Stimulated activated CD8-positive, alpha-beta memory T cell treated with anti-CD3 and anti-CD28 coated beads, Interleukin-4, amount 100 ng/mL, for 24 hours (primary cell): ENCODE results near the gene CDC42.

Experiments used
- DNase-seq: peaks from one replicate; pipeline ENCODE4 v3.0.0-alpha.2; 2020; ENCODE audit warnings: low read depth

Gene CDC42

GRCh38 chr1:22108339-22109105 is 56.0 kb downstream of the CDC42 start:
- no peak for DNase-seq

DNA sequence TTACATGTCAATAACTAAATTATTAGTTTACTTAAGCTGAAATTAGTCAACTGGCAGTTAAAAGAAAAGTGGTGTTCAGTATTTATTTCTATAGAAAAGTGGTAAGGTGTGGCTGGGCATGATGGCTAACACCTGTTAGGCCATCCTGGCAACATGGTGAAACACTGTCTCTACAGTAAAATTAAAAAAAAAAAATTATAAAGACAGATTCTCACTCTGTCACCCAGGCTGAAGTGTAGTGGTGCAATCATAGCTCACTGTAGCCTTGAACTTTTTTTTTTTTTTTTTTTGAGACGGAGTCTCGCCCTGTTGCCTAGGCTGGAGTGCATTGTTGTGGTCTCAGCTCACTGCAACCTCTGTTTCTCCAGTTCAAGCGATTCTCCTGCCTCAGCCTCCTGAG is 57.5 kb downstream of the CDC42 start:
- DNase-seq: no peak

DNA sequence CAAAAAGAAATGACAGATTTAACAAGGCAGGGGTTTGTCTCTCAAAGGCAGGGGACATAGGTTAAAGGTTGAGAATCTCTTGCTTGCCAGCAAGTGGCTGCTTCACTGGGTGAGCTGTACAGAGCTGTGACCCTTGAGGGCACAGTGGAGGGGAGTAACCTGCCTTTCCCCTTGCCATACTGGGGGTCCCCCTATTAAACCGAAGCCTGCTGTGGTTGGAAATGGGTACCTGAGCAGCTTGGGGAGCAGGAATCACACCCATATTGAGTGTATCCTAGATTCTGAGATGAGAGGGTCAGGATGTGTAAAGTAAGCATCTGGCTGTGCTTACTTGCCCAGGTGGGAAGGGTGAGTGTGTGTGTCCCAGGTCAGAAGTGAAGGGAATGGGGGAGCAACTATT is 58.6 kb downstream of the CDC42 start:
- DNase-seq: no peak

DNA sequence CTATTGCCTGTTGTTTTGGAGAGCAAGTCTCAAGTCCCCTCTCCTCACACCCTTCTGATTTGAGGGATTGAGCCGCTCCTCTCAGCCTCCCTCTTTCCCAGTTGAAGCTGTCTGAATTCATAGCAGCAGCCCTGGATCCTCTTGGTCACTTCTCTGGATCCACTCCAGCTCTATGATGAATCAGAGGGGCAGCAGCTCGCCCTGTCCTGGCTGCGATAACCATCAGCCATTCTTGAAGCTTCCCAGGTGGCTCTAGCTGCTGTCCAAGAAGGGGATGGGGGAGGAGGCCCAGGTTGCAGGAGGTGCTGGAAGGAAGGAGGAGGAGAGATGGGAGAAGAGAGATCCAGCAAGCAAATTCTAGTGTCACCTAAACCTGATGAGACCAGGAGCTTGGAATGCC is 59.1 kb downstream of the CDC42 start:
- DNase-seq: no peak

- DNase-seq: no peak
Measured at GRCh38 chr1:22112554-22112953, 60.0 kb downstream of the CDC42 start.

GRCh38 chr1:22114083-22115012 is 61.8 kb downstream of the CDC42 start:
- DNase-seq: no peak

- DNase-seq: no peak
Measured at GRCh38 chr1:22115286-22115685, 62.8 kb downstream of the CDC42 start.

DNA sequence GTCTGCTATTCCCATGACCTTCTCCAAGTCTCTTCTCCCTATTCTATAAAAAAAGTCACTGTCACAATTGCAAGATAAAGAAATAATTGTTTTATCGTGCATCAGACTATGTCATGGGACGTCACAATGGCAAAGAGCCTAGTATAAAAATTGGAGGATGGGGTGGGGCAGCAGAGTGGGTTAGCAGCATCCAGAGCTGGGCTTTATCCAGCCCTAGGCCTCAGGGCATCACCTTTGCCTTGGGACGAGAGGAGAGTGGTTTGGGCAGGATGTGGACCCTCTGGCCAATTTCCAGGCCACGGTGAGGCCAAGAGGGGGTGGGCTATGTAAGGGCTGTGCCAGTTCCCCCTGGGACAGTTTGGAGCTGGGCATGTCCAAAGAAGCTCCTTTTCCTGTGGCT is 64.7 kb downstream of the CDC42 start:
- no peak for DNase-seq

- no peak for DNase-seq
Measured at GRCh38 chr1:22117851-22118250, 65.3 kb downstream of the CDC42 start.

GRCh38 chr1:22118291-22118992 is 65.9 kb downstream of the CDC42 start:
- no peak for DNase-seq

GRCh38 chr1:22119626-22120468 is 67.3 kb downstream of the CDC42 start:
- DNase-seq: no peak

GRCh38 chr1:22120469-22120790 is 67.9 kb downstream of the CDC42 start:
- DNase-seq: no peak

DNA sequence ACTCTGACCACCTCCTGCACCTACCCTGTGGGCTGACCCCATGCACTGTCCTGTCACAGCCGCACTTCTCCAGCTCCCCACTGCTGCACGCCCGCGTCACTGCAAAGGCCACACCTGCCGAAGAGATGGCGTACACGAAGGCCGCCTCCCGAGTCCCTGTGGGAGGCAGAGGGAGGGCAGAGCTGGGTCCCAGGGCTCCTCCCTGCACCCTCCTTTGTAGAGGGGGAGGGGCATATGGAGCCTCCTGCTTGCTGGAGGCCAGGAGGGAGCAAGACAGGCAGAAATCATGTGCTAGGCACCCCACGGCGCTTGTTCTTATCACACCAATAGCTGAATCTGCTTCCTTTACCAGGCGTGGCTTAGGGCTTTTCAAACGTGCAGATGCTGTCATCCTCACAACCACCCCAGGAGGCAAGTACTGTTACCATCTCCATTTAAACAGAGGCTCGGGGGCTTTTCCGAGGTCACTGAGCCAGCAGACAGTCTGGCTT is 69.0 kb downstream of the CDC42 start:
- DNase-seq: no peak

DNA sequence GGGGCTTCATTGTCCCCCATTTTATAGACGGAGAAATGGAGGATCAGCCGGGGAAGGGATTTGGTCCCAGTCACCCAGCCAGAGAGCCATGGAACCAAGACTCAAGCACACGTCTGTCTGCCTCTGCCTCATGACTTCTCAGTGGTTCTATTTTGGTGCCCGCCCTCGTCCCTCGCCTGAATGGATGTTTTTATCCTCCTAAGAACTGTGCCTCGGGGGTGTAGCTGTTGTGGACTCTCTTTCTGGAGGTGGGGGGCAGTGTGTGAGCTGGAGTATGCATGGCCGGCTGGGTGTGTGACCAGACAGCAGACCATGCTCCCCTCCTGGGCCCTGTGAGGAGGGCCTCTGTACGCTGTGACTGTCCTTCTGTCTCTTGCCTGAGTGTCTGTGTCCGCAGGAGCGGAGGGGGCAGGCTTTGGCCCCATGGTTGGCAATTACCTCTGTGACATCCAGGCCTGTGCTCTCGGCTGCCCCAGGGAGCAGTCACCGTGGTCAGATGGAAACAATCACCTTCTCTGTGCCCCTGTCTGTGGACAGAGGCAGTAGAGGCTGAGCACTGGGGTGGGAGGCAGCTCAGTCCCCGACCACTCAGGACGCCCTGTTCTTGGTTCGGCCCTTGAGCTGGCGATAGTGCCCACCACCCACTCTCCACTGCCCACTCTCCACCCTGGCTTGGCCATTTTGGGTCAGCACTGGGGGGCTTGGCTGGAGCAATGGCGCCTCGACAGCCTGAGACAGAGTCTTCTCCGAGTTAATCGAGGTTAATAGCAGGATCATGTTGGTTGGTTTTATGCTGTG is 70.0 kb downstream of the CDC42 start:
- DNase-seq: no peak

DNA sequence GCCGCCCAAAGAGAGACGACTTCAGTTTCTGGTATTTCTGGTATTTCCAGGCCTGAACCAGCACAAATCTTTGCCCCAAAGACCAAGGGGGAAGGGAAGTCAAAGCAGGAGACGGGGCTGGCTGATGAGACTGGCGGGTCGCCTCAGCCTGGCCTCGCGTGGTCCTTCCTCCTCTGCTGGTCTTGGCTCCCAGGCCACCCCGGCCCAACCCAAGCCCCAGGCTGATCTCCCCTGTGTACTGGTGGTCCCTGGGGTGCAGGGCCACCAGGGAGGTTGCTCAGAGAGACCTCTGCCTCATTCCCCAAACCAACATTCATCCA is 70.5 kb downstream of the CDC42 start:
- DNase-seq: no peak

DNA sequence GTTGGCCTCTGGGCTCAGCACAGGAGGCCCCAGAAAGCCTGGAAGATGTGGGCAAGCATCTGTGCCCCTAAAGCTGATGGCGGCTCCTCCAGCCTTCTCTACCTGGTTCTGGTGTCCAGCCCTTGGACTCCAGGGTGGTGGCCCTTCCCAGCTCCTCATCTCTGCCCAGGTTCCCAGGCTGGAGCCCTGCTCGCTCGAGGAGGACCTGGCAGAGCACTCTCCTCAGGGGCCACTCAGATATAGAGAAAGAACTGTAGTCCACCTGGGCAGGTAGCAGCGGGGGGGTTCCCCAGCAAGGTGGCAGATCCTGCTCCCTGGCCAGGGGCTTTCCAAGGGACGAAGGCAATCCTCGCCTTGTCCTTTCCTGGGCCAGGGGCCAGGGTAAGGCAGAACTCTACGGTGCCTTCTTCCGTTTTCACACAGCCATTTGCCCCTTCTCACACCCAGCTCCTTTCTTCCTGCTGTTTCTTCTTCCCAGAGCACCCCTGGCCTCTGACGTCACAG is 71.4 kb downstream of the CDC42 start:
- DNase-seq: no peak

DNA sequence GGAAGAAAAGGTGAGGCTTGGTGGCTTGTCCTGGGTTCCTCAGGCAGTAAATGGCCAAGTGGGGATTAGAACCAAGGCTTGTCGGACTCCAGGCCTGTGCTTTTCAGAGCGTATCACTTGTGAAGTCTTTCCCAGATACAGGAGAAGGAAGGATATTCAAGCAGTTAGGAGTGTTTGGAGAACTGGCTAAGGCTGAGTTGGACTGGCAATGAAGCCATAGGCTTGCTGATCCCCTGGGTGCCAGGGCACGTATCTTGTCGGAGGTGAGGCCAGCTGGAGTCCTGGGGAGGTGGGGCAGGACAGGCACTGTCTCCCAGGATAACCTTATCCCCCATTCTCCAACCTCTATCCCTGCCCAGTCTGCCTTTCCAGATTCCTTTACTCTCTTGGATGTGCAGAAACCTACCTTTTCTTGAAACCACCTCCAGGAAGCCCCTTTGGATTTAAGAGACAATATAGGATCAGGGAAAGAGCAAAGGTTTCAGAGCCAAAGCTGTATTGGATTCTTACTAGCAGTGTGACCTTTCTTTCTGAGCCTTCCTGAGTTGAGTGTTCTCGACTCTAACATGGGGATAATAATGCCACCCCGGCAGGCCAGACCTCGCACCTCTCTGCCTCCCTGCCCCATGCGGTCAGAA is 72.2 kb downstream of the CDC42 start:
- no peak for DNase-seq

GRCh38 chr1:22126531-22126930 is 74.0 kb downstream of the CDC42 start:
- no peak for DNase-seq

DNA sequence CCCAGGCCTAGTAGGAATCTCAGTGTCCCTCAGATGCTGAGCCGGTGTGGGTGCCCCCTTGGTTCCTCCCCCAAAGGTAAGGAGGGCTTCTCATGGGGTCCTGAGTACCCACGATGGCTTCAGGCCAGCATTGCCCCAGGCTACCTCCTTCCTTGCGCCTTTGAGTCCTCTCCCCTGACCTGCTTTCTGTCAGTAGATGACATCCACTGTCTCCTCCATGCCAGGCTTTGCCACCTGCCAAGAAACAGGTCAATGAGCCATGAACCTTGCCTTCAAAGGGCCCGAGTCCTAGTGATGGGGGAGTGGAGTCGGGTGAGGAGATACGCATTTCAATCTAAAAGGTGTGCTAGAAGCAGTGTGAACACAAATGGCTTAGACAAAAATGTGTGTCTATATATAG is 74.7 kb downstream of the CDC42 start:
- no peak for DNase-seq

- DNase-seq: no peak
Measured at GRCh38 chr1:22127731-22128130, 75.2 kb downstream of the CDC42 start.
